H9 (cell line): ENCODE results near the gene PCNX2. TPM values are rescaled to one million over a fixed set of nuclear protein-coding genes. Genes with fewer than 3 reads are reported as not detected.
A peak's percentile ranks its signal among the peaks of the same experiment; 100 is the strongest.

Source experiments
- DNase-seq: peaks from one replicate; pipeline ENCODE4 v3.0.0-alpha.2; 2017
- H2AFZ ChIP-seq: one replicate; pipeline ENCODE4 v1.6.1; 2013; ENCODE audit warnings: mild to moderate bottlenecking, low read length, control low read depth, moderate library complexity
- H2AK5ac ChIP-seq: 2 replicates; pipeline ENCODE4 v1.6.1; 2013; ENCODE audit warnings: low read length, control low read depth, mixed read lengths; ENCODE audit not compliant: insufficient read length
- H2BK120ac ChIP-seq: one replicate; pipeline ENCODE4 v1.6.1; 2013; ENCODE audit warnings: low read depth, mild to moderate bottlenecking, low read length, control low read depth, inconsistent platforms; ENCODE audit not compliant: poor library complexity, severe bottlenecking
- H2BK12ac ChIP-seq: 2 replicates; pipeline ENCODE4 v1.6.1; 2013; ENCODE audit warnings: low read length, control low read depth, mixed read lengths, low read depth; ENCODE audit not compliant: insufficient read length
- H2BK15ac ChIP-seq: 2 replicates; pipeline ENCODE4 v1.6.1; 2013; ENCODE audit warnings: low read depth, low read length, control low read depth
- H2BK20ac ChIP-seq: one replicate; pipeline ENCODE4 v1.6.1; 2013; ENCODE audit warnings: low read depth, mild to moderate bottlenecking, low read length, control low read depth, inconsistent platforms; ENCODE audit not compliant: poor library complexity, severe bottlenecking
- H2BK5ac ChIP-seq: 2 replicates; pipeline ENCODE4 v1.6.1; 2013; ENCODE audit warnings: low read length, control low read depth, mixed read lengths; ENCODE audit not compliant: insufficient read length
- H3K14ac ChIP-seq: 2 replicates; pipeline ENCODE4 v1.6.1; 2013; ENCODE audit warnings: low read length, control low read depth; ENCODE audit not compliant: insufficient read depth
- H3K18ac ChIP-seq: 2 replicates; pipeline ENCODE4 v1.6.1; 2013; ENCODE audit warnings: low read depth, mild to moderate bottlenecking, mixed read lengths, low read length, control low read depth; ENCODE audit not compliant: insufficient read length
- H3K23ac ChIP-seq: 2 replicates; pipeline ENCODE4 v1.6.1; 2013; ENCODE audit warnings: low read length, control low read depth, mixed read lengths, low read depth; ENCODE audit not compliant: insufficient read length
- H3K23me2 ChIP-seq: 2 replicates; pipeline ENCODE4 v1.6.1; 2013; ENCODE audit warnings: low read depth, mild to moderate bottlenecking, mixed read lengths, low read length, control low read depth; ENCODE audit not compliant: insufficient read length, poor library complexity, severe bottlenecking
- H3K27ac ChIP-seq: 2 replicates; pipeline ENCODE4 v1.5.1; 2013; ENCODE audit warnings: low read length, control low read depth, mixed read lengths, low read depth; ENCODE audit not compliant: insufficient read length
- H3K27me3 ChIP-seq: 2 replicates; pipeline ENCODE4 v1.6.1; 2013; ENCODE audit warnings: low read length, control low read depth, inconsistent platforms; ENCODE audit not compliant: insufficient read depth
- H3K4ac ChIP-seq: 2 replicates; pipeline ENCODE4 v1.6.1; 2013; ENCODE audit warnings: low read depth, mild to moderate bottlenecking, control low read depth, inconsistent platforms, low read length, moderate library complexity
- H3K4me1 ChIP-seq: 2 replicates; pipeline ENCODE4 v1.6.1; 2013; ENCODE audit warnings: low read length, control low read depth, inconsistent platforms; ENCODE audit not compliant: insufficient read depth
- H3K4me2 ChIP-seq: 2 replicates; pipeline ENCODE4 v1.6.1; 2013; ENCODE audit warnings: low read length, control low read depth, mixed read lengths; ENCODE audit not compliant: insufficient read length, insufficient read depth
- H3K56ac ChIP-seq: 2 replicates; pipeline ENCODE4 v1.6.1; 2013; ENCODE audit warnings: low read depth, mild to moderate bottlenecking, mixed read lengths, low read length, control low read depth; ENCODE audit not compliant: insufficient read length
- H3K79me1 ChIP-seq: 2 replicates; pipeline ENCODE4 v1.6.1; 2013; ENCODE audit warnings: low read depth, mild to moderate bottlenecking, moderate library complexity, low read length, control low read depth, inconsistent platforms; ENCODE audit not compliant: insufficient read depth, poor library complexity, severe bottlenecking
- H3K79me2 ChIP-seq: 2 replicates; pipeline ENCODE4 v1.6.1; 2013; ENCODE audit warnings: low read length, control low read depth, inconsistent platforms; ENCODE audit not compliant: insufficient read depth
- H3K9ac ChIP-seq: 2 replicates; pipeline ENCODE4 v1.6.1; 2013; ENCODE audit warnings: low read length, control low read depth, mixed read lengths; ENCODE audit not compliant: insufficient read length; ENCODE audit errors: extremely low read depth
- H3K9me3 ChIP-seq: one replicate; pipeline ENCODE4 v1.6.1; 2013; ENCODE audit warnings: low read depth, low read length, inconsistent platforms; ENCODE audit not compliant: control insufficient read depth
- H3T11ph ChIP-seq: one replicate; pipeline ENCODE4 v1.6.1; 2013; ENCODE audit warnings: mild to moderate bottlenecking, low read length, control low read depth, inconsistent platforms
- H4K20me1 ChIP-seq: one replicate; pipeline ENCODE4 v1.6.1; 2013; ENCODE audit not compliant: control insufficient read depth, insufficient read length, insufficient read depth
- H4K5ac ChIP-seq: 2 replicates; pipeline ENCODE4 v1.6.1; 2013; ENCODE audit warnings: low read depth, mild to moderate bottlenecking, mixed read lengths, low read length, control low read depth; ENCODE audit not compliant: insufficient read length
- H4K8ac ChIP-seq: replicated peaks from 2 replicates; pipeline ENCODE4 v1.6.1; 2013; ENCODE audit warnings: low read length, control low read depth, mixed read lengths, low read depth; ENCODE audit not compliant: insufficient read length
- H4K91ac ChIP-seq: 2 replicates; pipeline ENCODE4 v1.6.1; 2013; ENCODE audit warnings: low read depth, mild to moderate bottlenecking, moderate library complexity, mixed read lengths, low read length, control low read depth; ENCODE audit not compliant: insufficient read length
- H3K27ac Mint-ChIP-seq, 3 experiments: 2 replicates in 2 of 3; 3 replicates in 1 of 3; pipeline ENCODE4 v1.8.0; 2020 to 2021; ENCODE audit warnings: mixed read lengths in 3 of 3, mild to moderate bottlenecking in 1 of 3, moderate library complexity in 1 of 3
- H3K27me3 Mint-ChIP-seq: 2 replicates; pipeline ENCODE4 v1.8.0; 2021; ENCODE audit warnings: low read depth, mild to moderate bottlenecking, moderate library complexity, mixed read lengths
- H3K36me3 Mint-ChIP-seq, 3 experiments: 2 replicates in 2 of 3; 3 replicates in 1 of 3; pipeline ENCODE4 v1.8.0; 2020 to 2021; ENCODE audit warnings: low read depth in 3 of 3, mixed read lengths in 3 of 3; ENCODE audit not compliant: insufficient read depth in 1 of 3
- H3K4me1 Mint-ChIP-seq, 2 experiments: 2 replicates each; pipeline ENCODE4 v1.8.0; 2020; ENCODE audit warnings: mixed read lengths in 2 of 2
- H3K4me3 Mint-ChIP-seq, 2 experiments: 2 replicates in 1 of 2; 3 replicates in 1 of 2; pipeline ENCODE4 v1.8.0; 2020 to 2021; ENCODE audit warnings: mild to moderate bottlenecking in 2 of 2, mixed read lengths in 2 of 2, moderate library complexity in 1 of 2
- H3K9me3 Mint-ChIP-seq, 2 experiments: 2 replicates in 1 of 2; 3 replicates in 1 of 2; pipeline ENCODE4 v1.8.0; 2020; ENCODE audit warnings: mild to moderate bottlenecking in 2 of 2, mixed read lengths in 2 of 2, moderate library complexity in 1 of 2
- CTCF ChIP-seq: fragments of 200-600 bp; sonication (generic); conservative IDR thresholded peaks from 3 replicates; pipeline ENCODE4 v1.8.0; 2021; ENCODE audit warnings: antibody characterized with exemption, mild to moderate bottlenecking
- WGBS: extraction: QIAGEN DNeasy Blood & Tissue Kit; methylation state at CpG from one replicate; pipeline ENCODE4 v1.1.7; 2013; ENCODE audit warnings: missing lambda C conversion rate, low lambda C conversion rate, mixed read lengths; ENCODE audit not compliant: insufficient read length; ENCODE audit errors: extremely low coverage; 5-methylcytosine and 5-hydroxymethylcytosine counted together
- total RNA-seq: library from RNA; stranded (reverse); gene quantifications from 2 replicates; pipeline ENCODE4 v1.2.1, GENCODE V29; 2021

PCNX2 gene
- total RNA-seq, 1 experiment from 2014 or later, result 45.1 TPM

DNA sequence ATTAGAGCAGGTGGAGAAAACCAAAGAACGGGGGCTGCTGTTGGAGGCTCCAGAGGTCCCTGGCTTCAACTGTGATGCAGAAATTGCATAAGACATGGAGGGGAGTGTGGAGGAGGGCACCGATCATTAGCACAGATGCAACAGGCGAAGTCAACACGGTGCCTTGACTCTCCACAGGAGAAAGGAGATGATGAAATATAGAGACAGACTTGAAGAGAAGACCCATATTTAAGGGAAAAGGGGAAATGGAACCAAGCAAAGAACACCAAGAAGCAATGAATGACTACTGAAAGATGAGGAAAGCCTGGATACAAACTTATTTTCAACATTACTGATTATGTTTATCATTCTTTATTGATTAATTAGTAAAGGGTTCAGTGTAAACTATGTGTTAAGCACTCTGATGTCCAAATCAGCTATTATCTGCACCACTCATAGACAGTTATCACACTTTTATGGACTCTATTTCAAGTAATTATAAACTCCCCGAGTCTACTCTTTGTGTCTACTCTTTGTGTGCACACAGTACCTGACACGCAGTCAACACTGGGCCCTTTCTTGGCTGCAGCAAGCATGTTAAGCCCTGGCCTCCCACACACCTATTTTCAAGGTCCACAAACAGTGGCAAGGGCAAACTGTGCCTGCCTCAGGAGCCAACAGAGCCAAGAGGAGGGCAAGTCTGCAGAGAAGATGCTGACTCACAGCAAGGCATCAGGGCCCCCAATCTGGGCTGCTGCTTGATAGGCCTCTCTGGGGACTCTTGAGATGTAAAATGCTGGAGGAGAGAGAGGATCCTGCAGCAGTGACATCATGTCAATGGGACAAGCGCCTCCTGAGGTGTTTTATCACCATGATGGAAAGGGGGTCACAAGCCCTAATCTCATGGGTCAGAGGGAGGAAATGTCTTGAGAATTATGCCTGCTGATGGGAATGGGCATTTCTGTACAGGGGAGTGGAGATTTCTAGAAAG, 17.6 kb downstream of the PCNX2 start:
- peaks cover 47% of the 10 kb centered on the region for H3K79me2 ChIP-seq

More for the DNA sequence above, 17.6 kb downstream of the PCNX2 start:
- Mint-ChIP-seq H3K36me3 (peaks cover 10 to 24% (median 10%) of the 10 kb centered on the region in 3 experiments; a peak in 5 of 7 replicates), H3K27ac (peak overlapping the region in 2 of 3 experiments; percentile 39 to 42; a peak in 5 of 7 replicates), H3K4me3 (no peak overlapping the region), H3K4me1 (peaks cover 24 to 34% of the 10 kb centered on the region in 2 experiments), H3K27me3 (no peaks in the 10 kb centered on the region), H3K9me3 (no peaks in the 10 kb centered on the region)
- peaks cover 4% of the 10 kb centered on the region; the same call in 1 of the 2 replicates for H3K4me1 ChIP-seq
- H3K27ac ChIP-seq, result no peak overlapping the region
- no peaks in the 10 kb centered on the region for H3K27me3 ChIP-seq
- no peak overlapping the region for H3K56ac ChIP-seq
- H4K91ac ChIP-seq, result no peak overlapping the region
- DNase-seq, result no peak
- H3K4me2 ChIP-seq, result no peak overlapping the region
- H3K14ac ChIP-seq, result no peak overlapping the region; the same call in 1 of the 2 replicates
- H2BK15ac ChIP-seq, result no peak overlapping the region
- H3K18ac ChIP-seq, result no peak overlapping the region
- peak overlapping the region; percentile 29 for H2BK5ac ChIP-seq
- H3K9me3 ChIP-seq, result no peaks in the 10 kb centered on the region
- no peak overlapping the region for H2BK12ac ChIP-seq
- H4K8ac ChIP-seq, result no peak overlapping the region
- WGBS, result no CpG with 5 or more reads among the region's 7 CpGs
- no peak for TF ChIP-seq CTCF
- no peak overlapping the region for H3K23ac ChIP-seq
- no peaks in the 10 kb centered on the region for H3K23me2 ChIP-seq
- H2AFZ ChIP-seq, result no peak overlapping the region
- H2BK120ac ChIP-seq, result no peak overlapping the region
- no peak overlapping the region for H3K9ac ChIP-seq
- no peak overlapping the region for H4K5ac ChIP-seq
- peaks cover 6% of the 10 kb centered on the region for H3K79me1 ChIP-seq
- H3T11ph ChIP-seq, result no peak overlapping the region
- no peak overlapping the region for H2BK20ac ChIP-seq
- H4K20me1 ChIP-seq, result no peaks in the 10 kb centered on the region
- H3K4ac ChIP-seq, result no peak overlapping the region
- no peak overlapping the region for H2AK5ac ChIP-seq
